GM12878 (cell line): ENCODE measurements around the gene PLAC1.

Source experiments
- EP300 ChIP-seq, 2 experiments: fragments of 150-350 bp in 1 of 2; IDR thresholded peaks; 2 replicates each; pipeline ENCODE4 v1.6.1; 2011 to 2012; ENCODE audit warnings: low read depth in 2 of 2, low read length in 2 of 2, borderline replicate concordance in 1 of 2, improper control_type of control experiment in 1 of 2, inconsistent platforms in 1 of 2; ENCODE audit not compliant: control insufficient read depth in 1 of 2
- KLF5 ChIP-seq: fragments of 450-650 bp; IDR thresholded peaks from 2 replicates; pipeline ENCODE4 v1.6.1; 2014; ENCODE audit warnings: mild to moderate bottlenecking; ENCODE audit not compliant: partially characterized antibody
- MEF2B ChIP-seq: fragments of 450-650 bp; IDR thresholded peaks from 2 replicates; pipeline ENCODE4 v1.6.1; 2018; ENCODE audit warnings: mild to moderate bottlenecking, moderate library complexity; ENCODE audit not compliant: partially characterized antibody, poor library complexity, severe bottlenecking
- NFIC ChIP-seq: IDR thresholded peaks from 2 replicates; pipeline ENCODE4 v1.6.1; 2012; ENCODE audit warnings: low read depth, mild to moderate bottlenecking, inconsistent platforms, low read length, moderate library complexity
- POLR2AphosphoS5 ChIP-seq: IDR thresholded peaks from 2 replicates; pipeline ENCODE4 v1.6.1; 2011; ENCODE audit warnings: mild to moderate bottlenecking, low read length, inconsistent platforms
- TF ChIP-seq, protein P1 (sequence below): IDR thresholded peaks from 2 replicates; pipeline ENCODE4 v1.6.1; 2011; ENCODE audit warnings: low read depth, mild to moderate bottlenecking, low read length, moderate library complexity, borderline replicate concordance; ENCODE audit errors: extremely low read depth

DNA sequence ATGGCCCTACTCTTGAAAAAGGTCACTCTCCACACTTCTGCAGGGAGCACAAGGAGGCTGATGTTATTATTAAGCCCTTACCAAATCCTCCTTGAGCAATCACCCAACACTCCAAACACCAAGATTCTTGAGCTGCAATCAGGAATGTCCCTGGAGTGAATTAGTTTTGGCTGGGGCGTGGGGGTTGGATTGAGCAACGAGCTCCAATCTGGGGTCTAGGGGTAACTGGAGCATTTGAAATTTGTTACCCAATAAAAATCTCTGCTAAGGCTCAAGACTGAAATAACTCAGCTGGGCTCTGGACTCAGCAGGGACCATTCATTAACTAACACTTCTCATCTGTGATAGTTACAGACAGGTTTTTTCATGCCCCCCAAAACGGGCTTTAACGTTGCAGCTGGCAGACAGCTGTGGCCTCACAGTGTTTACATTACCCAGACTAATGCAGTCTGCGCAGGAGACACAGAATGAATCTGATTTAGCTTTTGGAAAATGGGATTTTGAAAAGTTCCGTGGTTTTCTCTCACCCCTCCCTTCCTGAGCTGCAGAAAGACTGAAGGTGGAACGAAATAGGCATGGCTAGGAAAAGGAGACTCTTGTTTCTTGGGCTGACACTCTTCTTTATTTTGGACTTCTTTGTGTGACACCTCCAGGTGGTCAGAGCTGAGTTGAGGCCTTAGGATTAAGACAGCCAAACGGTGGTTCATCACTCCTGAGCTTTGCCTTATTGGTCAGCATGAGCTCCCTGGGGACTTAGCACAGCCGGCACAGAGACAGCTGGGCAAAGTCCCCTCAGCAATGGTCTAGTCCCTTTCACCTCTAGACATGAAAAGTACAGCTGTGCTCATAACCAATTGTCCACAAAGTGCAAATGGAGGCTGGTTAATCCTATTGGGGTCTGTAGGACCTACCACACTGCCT is 26.6 kb downstream of the PLAC1 start:
- TF ChIP-seq POLR2AphosphoS5 (no peak), EP300 (IDR thresholded peaks at IDR 0.05; ENCODE audit: borderline replicate concordance in 1 of 2, control insufficient read depth in 1 of 2, low read depth in 2 of 2, low read length in 2 of 2) (no peak), MEF2B (no peak), NFIC (no peak), KLF5 (no peak)
- TF ChIP-seq, protein P1, sequence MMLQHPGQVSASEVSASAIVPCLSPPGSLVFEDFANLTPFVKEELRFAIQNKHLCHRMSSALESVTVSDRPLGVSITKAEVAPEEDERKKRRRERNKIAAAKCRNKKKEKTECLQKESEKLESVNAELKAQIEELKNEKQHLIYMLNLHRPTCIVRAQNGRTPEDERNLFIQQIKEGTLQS, result no peak
